ENCODE results near the gene IFI27.

IFI27 gene

DNA sequence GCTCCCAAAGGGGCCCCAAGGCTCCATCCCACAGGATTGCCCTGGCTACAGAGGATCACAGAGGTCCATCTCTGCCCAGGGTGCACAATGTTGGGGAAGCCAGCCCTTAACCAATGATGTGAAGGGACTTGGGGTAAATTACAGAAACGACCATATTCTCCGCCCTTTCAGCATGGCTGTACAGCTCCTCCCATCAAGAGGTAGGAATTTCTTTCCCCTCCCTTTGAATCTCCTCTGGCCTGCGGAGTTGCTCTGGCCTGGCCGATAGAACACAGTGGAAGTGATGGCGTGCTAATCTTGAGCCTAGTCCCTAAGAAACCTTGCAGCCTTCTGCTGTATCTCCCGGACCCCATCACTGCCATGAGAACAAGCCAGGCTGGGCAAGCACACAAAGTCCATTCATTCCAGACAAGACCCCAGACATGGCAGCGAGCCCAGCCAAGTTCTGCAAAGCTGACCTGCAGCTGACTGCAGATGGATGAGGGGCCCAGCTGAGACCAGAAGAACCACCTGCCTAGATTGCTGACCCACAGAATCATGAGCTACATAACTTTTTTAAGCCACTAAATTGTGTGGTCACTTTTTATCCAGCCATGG lies 6.9 kb upstream of the IFI27 start:
- DNase-seq = no peak

DNA sequence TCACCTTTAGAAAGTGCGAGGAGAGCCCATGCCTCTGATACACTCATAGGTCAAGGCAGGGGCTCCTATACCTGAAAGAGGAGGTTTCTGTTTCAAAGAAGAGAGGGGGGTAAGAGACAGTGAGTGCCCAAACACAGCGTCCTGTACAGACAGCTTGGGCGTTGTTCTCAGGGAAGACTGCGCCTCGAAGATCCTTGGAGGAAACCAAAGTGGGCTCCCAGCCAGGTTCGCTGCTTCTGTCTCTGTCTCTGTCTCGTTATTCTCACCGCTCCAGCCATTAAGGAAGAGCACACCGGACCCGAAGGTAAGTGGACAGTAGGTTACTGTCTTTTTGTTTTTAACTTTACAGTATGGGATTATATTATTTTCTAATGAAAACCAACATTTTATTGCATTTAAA lies 5.8 kb upstream of the IFI27 start:
- DNase-seq = no peak

DNA sequence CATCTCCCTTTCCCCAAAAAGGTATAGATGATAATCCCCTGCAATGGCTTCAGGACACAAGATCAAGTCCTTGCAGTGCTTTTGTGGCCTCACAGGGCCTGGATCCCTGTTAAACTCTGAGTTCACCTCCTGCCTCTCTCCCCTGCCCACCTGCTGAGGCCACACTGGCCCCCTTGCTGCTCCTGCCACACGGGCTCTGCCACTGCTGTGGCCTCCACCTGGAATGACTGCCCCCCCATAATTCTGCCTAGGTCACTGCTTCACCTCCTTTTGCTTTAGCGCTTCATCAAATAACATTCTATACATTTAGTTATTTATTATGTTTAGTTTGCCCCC lies 653 bp upstream of the IFI27 start:
- DNase-seq = no peak

DNA sequence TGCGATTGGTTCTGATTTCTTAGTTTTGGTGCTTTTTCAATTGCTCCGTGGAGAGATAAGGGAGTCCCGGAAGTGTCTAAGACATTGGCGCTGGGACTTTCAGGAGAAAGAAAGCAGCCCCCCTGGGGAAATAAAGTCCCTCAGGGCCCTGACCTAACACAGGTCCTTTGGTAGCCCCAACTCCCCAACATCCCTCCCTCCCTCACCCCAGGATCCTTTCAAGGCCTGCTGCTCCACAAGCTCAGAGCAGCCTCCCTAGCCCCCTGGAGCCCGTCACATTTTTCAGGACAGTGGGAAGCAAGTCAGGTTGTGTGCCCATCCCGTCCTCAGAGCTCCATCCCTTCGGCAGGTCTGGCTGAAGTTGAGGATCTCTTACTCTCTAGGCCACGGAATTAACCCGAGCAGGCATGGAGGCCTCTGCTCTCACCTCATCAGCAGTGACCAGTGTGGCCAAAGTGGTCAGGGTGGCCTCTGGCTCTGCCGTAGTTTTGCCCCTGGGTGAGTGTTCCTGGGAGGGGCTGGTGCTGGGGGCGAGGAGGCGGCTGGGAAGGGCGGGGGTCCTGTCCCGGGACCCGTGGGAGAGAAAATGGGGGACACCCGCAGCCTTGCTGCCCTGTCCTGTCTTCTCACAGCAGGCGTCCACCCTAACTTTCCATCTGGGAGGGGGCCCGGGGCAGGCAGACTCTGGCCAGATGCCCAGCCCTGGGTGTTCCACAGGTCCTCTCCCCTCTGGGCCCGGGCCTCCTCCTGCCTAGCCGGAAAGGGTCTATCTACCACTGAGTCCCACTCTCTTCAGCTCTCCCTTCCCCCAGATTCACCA lies 950 bp downstream of the IFI27 start:
- DNase-seq = no peak

DNA sequence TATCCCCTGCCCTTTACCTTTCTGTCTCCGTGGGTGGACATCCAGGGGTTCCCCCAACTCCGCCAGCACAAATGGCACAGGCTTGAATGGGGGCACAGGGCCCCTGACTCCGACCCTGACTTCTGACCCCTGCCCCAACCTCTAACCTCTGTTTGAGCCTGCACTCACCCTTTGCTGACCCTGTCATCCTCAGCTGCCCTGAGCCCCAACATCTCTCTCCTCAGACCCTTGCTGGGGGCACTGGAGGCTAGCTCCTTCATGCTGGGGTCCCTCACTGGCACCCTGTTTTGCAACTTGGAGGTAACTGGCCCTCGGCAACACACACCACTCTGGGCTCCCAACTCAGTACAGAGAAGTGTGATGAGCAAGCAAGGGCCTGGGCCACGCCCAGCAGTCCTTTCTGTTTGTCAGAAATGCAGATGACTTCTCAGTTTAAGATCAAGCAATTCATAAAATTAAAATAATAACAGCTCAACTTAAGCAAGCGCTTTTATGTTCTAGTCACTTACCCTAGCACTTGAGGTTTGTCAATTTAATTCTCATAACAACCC lies 2.1 kb downstream of the IFI27 start:
- no peak for DNase-seq

DNA sequence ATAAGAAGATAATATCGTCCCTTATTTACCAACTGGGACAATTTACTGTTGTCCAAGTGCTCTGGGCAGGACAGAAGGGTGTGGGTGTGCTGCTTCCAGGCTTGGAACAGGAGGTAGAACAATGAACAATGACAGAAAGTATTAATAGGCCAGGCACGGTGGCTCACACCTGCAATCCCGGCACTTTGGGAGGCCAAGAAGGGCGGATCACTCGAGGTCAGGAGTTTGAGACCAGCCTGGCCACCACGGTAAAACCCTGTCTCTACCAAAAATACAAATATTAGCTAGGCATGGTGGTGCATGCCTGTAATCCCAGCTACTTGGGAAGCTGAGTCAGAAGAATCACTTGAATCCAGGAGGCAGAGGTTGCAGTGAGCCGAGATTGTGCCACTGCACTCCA lies 2.5 kb downstream of the IFI27 start:
- DNase-seq = no peak

DNA sequence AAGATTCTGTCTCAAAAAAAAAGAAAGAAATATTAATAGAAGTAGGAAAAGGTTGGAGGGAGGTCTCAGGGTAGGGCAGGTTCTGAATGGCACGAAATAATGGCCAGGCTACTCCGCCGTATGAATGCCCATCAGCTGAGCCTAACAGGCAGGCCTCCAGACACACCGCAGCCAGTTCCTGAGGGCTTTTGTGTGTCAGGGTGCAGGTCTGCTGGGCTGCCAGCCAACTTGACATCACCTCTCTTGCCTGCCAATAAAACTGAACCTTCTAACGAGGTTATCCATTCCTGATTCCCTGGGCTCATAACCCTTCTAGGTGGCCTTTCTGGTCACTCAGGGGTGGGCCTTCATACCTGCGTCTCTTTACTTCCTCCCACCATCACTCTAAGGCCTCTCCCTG lies 3.0 kb downstream of the IFI27 start:
- DNase-seq = peak; percentile 17

DNA sequence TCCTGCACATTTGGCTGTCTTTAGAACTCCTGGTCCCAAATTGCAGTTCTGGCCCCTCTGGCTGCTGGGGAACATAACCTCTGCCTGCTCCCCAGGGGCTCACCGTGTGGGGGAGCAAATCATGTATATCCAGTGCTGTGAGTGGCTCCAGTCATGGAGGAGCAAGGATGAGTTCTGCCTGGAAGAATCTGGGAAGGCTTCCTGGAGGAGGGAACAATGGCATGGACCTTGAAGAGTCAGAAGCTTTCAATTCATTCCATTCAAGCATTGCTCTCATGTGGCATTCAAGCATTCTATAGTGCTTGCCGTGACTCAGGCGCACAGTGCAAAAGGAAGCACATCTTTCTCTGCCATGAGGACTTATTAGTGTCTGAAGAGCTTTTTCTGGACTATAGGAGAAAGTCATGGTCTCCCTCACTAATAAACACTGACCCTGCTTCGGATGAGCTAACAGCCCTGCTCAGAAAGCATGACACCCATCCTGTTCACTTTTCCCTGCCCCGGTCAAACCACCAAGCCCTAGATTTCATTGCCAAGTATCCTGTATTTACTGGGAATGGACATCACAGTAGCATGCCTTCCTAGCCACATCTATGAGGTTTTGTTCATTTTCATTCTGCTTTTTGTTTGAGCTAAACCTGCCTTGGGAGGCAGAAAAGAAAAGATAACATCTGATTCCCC lies 3.5 kb downstream of the IFI27 start:
- DNase-seq = no peak

DNA sequence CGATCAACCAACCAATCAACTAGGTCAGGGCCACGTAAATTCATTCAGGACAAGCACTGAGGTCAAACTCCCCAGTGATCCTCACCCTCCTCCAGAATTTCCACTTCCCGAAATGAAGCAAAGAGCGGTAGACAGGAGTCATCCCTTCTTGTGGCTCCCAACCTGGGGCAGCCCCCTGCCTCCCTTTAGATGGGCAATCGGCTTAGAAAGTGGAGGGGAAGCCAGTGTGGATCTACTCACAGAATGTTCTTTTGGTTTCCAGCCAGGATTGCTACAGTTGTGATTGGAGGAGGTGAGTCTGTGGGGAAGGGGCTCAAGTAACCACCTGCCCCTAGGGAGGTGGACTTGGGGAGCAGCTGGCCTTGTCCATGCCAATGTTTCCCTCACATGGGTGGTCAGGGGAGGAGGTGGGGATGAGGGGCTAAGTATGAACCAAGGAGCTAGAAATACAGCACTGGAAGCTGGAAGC lies 4.1 kb downstream of the IFI27 start:
- no peak for DNase-seq

DNA sequence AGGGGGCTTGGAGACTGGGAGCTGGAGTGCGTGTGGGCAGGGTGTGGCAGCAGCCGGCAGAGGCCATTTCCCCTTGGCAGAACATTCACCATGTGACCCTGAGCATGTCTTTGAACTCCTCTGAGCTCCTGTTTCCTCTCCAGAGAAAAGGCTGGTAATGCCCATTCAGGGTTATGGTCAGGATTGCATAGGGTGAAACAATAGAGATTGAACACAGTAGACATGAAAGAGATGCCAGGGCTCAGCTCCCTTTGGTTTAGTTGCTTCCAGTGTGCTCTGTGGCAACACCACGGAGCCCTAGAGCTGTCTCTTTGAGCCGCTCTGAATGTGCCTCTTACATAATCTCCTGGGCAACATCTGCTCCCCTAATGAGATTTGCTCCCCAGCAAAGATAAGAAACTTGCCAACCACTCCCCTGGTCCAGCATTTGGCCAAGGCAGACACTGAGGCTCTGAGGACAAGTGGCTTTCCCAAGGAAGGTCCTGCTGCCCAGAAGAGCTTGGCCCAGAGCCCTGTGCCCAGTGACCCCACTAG lies 4.6 kb downstream of the IFI27 start:
- no peak for DNase-seq

DNA sequence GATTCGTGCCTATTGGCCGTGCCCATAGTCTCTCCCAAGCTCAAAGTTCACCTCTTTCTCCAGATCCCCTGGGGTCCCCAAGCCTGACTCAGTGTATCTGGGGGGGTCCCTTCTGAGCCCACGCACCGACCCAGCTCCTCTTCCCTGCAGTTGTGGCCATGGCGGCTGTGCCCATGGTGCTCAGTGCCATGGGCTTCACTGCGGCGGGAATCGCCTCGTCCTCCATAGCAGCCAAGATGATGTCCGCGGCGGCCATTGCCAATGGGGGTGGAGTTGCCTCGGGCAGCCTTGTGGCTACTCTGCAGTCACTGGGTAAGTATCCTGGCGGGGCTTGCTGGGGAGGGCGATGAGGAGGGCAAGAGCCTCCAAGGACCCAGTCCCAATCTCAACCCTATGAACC lies 5.1 kb downstream of the IFI27 start:
- DNase-seq = no peak

DNA sequence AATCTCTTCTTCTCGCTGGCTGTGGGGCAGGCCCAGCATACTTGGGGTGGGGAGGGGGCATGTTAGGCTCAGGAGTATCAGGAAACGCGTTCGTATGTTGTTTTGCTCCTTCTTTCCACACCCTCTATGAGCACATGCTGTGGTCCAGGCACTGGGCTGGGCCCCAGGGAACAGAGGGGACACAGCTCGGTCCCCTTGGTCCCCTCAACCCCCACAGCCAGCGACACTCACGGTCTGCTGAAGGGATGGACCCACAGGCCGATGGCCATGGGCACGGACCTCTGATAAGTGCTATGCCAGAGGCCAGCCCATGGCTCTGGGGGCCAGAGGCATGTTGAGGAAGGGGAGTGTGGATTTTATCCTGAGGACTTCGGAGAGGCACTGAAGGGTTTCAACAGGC lies 6.2 kb downstream of the IFI27 start:
- DNase-seq = no peak

DNA sequence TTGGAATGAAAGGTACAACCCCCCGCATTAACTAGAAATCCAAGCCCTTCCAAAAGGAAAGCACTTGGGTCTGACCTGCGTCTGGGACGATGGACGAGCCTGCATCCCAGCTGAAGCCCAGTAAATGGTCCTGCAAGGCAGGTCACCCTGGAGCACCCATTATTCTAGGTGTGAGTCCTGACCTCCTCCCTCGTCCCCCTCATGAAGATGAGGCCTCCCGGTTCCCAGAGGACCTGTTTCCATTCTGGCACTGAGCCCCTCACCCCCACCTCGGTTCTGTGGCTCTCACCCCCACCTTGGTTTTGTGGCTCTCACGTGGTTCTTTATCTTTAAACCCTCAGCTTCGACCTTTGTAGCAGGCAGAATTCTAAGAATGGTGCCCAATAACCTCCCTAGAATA lies 7.3 kb downstream of the IFI27 start:
- no peak for DNase-seq

DNA sequence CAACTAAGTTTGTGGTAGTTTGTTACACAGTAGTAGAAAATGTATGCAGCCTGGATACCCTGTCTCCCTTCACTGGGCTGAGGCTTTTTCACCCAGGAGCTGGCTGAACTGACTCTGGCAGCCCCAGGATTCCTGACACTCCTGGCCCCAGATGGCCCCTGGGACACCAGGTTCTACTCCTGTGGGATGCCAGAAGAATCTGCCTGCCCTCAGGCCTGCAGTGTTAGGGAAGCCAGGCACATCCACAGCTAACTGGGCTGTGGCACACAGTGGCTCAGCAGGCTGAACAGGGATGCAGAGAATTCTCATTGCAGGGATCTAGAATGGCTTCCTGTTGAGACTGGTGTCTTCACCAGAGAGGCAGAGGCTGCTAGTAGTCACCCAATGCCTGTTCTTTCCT lies 8.5 kb downstream of the IFI27 start:
- DNase-seq = no peak

DNA sequence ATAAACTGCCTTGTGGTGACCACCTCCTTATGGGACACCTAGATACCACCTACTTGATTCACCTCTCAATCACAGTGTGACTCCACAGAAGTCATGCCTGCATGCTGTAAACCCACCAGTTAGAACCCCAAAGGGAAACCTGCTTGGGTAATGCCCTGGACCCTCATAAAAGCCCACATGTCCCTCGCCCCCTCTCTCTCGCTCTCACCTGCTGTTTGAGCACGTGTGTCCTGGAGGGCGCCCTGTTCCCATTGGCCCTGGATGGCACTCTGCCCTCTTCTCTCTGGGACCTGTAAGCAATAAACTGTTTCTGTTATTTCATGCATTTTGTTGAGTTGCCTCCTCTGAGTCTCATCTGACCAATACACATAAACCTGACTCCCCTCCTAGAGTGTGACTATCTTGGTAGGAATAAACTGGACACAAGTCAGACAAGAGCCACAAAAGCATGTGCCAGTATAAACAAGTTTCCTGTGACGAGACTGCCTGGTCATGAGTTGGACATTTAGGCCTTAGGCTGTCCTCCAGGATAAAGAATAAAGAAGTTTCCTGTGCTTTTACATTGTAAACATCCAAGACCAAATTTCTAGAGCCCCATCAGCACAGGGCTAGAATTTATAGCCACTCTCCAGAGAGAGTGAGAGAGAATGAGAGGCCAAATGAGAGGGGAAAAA lies 10.3 kb downstream of the IFI27 start:
- DNase-seq = no peak

DNA sequence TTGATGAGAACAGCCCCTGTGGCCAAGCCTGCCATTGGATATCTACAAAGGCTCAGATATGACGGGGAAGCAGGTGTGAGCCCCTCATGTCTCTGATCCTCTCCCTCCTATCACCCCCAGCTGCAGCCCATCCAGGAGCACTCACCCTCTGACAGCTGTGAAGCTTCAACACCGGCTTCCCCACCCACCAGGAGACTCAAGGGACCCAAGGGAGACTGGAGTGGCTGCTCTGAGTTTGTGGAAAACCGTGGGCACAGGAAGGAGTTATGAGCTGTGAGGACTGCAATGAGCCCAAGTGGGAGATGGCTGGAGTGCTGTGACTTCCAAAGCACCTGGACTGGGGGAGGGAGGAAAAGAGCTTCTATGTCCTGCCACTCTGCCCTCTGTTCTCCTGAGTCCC lies 10.9 kb downstream of the IFI27 start:
- no peak for DNase-seq

DNA sequence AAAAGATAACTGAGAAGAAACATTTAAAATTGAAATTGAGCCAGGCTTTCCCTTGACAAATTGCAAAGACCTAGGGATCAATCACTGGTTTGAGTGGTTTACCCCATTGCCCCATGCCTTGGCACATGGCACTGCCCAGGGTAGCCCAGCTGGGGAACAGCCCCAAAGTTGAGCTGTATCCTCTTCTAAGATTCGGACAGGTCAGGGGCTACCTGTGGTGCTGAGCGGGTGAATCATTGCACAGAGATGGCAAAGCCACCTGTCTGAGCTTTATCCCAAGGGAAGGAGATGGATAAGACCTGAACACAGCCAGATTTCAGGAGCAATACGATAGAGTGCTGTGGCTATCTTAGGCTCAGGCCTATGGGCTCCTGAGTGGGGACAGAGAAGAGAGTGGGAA lies 11.9 kb downstream of the IFI27 start:
- DNase-seq = no peak

DNA sequence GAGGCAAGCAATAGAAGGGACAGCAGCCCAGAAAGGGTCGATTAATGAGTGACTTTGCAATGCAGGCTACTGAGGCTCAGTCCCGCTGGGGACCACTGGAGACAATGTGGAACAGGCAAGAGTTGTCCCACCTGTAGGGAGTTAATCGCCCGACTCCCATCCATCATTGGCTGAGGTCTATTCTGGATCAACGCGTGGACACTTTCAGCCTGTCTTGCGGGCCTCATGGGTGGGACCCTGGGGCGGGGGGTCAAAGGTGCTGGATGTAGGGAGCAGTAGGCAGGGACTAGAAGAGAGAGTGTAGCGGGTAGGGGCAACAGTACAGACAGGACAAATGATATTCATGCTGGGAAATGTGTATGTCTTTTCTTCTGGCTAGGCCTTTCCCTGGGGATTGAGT lies 12.8 kb downstream of the IFI27 start:
- DNase-seq = no peak

DNA sequence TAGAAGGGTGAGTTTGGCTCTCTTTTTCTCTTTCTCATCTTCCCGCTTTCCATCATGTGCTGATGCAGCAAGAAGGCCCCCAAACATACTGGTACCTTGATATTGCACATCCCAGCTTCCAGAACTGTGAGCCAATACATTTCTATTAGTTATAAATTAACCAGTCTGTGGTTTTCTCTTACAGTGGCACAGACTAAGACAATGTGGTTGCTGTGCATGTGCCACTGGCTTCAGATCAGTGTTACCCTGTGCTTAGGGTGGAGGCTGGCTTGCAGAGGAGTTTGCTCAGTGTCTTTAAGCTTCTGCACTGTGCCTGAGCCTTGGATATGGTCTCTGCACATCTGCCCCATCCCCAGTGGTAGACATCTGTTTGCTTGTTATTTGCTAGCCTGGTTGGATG lies 13.3 kb downstream of the IFI27 start:
- DNase-seq = no peak

DNA sequence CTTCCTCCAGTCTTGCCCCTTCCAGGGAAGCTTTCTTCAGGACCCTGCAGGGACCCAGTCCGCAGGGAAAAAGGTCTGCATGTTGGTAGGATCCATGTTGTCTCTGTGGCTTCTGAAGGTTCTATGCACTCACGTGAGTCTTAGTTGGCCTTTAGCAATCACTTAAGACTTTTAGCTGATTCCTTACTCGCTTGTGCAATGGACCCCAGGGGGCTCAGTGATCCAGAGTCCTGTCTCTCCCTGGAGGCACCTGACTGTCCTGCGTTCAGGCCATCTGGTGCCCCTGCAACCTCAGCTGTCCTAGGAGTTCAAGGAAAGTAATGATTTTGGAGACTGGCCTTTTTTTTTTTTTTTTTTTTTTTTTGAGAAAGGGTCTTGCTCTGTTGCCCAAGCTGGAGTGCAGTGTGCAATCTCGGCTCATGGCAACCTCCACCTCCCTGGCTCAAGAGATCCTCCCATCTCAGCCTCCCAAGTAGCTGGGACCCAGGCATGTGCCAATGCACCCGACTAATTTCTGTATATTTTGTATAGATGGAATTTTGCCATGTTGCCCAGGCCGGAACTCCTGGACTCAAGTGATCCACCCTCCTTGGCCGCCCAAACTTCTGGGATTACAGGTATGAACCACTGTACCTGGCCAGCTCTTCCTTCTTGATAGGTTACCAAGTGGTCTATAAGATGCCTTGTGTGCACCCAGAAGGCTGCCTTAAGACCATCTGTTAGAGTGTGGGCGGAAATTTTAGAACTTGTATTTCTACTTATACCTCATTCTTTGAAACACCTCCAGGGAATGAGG lies 14.2 kb downstream of the IFI27 start:
- no peak for DNase-seq

DNA sequence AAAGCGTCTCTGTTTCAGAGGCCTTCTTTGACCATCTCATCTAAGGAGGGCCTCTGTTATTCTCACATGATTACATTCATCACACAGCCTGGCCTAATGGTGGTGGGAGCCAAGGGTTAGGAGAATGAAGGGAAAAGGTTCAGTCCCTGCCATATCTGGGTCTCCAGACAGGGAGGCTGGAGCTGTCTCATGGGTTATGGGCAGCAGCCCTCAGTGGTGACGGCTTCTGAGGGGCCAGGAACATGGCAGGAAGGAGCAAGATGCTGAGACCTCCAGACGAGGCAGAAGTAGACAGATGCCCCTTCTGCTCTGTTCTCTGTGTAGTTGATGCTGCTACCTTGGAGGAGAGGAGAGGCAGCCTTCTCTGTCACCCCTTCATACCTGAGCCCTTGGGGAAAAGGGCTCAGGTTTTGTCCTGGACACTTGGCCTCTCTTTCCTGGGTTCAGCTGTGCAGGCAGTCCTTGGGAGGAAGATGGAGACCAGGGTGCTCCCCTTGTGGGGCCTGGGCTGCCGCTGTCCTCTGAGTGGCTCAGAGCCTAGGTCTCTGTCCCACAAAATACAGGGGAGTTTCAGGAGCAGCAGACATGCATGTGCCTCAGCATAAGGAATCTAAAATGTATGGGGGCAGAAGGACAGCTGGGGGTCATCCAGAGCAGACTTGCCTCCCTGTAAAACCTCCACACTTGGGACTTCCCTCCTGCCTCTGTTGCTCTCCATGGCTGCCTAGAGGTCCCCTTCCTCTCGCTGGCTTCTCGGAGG lies 15.3 kb downstream of the IFI27 start:
- no peak for DNase-seq

DNA sequence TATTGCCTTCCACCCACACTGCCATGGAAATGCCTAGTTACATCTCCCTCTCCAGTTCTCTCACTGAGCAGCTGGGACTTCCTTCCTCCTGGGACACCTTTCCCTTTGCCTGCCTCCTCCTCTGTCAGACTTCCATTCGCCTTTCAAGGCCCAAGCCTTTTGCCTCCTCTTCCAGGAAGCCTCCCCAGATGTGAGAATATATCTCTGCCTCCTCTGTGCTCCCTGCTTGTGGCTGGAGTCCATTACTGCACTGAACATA lies 15.8 kb downstream of the IFI27 start:
- no peak for DNase-seq
